ENCODE results near the gene CELF1.
"Not testable (repeated sequence)": the region's sequence is repeated elsewhere in the genome, so short reads cannot be mapped to it uniquely, and the experiment has no call there.

DNA sequence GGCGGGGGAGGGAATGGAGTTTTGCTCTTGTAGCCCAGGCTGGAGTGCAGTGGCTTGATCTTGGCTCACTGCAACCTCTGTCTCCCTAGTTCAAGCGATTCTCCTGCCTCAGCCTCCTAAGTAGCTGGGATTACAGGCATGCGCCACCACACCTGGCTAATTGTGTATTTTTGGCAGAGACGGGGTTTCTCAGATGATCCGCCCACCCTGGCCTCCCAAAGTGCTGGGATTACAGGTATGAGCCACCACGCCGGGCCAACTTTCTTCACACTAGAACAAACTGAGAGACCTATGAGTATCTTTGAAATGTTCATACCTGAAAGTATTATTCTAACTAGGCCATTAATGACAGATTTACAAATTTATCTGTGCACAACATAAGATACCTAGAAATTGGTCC, 6.7 kb downstream of the CELF1 start:
- TF ChIP-seq, protein P1, sequence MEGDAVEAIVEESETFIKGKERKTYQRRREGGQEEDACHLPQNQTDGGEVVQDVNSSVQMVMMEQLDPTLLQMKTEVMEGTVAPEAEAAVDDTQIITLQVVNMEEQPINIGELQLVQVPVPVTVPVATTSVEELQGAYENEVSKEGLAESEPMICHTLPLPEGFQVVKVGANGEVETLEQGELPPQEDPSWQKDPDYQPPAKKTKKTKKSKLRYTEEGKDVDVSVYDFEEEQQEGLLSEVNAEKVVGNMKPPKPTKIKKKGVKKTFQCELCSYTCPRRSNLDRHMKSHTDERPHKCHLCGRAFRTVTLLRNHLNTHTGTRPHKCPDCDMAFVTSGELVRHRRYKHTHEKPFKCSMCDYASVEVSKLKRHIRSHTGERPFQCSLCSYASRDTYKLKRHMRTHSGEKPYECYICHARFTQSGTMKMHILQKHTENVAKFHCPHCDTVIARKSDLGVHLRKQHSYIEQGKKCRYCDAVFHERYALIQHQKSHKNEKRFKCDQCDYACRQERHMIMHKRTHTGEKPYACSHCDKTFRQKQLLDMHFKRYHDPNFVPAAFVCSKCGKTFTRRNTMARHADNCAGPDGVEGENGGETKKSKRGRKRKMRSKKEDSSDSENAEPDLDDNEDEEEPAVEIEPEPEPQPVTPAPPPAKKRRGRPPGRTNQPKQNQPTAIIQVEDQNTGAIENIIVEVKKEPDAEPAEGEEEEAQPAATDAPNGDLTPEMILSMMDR (IDR thresholded peaks at IDR 0.05), result not testable (repeated sequence)
- TF ChIP-seq POLR2A (IDR thresholded peaks at IDR 0.05), result not testable (repeated sequence)

Data from adrenal gland (tissue), 5 donors.